CD4-positive, alpha-beta T cell treated with Interleukin-10 for 1 hour (primary cell): ENCODE data around the gene JAZF1.
A peak's percentile ranks its signal among the peaks of the same experiment; 100 is the strongest.

ENCODE experiments used
- DNase-seq: peaks from one replicate; pipeline ENCODE4 v3.0.0-alpha.2; 2020

Gene JAZF1

GRCh38 chr7:27795977-27796376, 384.6 kb downstream of the JAZF1 start:
- DNase-seq, result no peak

- no peak for DNase-seq
Measured at GRCh38 chr7:27793780-27794179, 386.8 kb downstream of the JAZF1 start.

GRCh38 chr7:27788437-27788836, 392.2 kb downstream of the JAZF1 start:
- no peak for DNase-seq

- DNase-seq, result peak; percentile 70
Measured at GRCh38 chr7:27784399-27785053, 396.1 kb downstream of the JAZF1 start.

GRCh38 chr7:27782849-27783248, 397.7 kb downstream of the JAZF1 start:
- no peak for DNase-seq

- no peak for DNase-seq
Measured at GRCh38 chr7:27781188-27781587, 399.4 kb downstream of the JAZF1 start.
